Measurements from ENCODE around the gene NME9. TPM values are rescaled to one million over a fixed set of nuclear protein-coding genes. Genes with fewer than 3 reads are reported as not detected.

The NME9 gene
- total RNA-seq, 1 experiment from 2014 or later = not detected

- no peaks in the 10 kb centered on the region for H3K9me3 ChIP-seq (ENCODE audit: control insufficient read depth, low read depth, low read length)
- H2AK5ac ChIP-seq (ENCODE audit: insufficient read length, low read length) = no peak overlapping the region
- no peaks in the 10 kb centered on the region for H4K20me1 ChIP-seq (ENCODE audit: control insufficient read depth, insufficient read depth, insufficient read length)
- no peak overlapping the region for H3K56ac ChIP-seq (ENCODE audit: insufficient read length, low read depth, low read length)
- H3K9ac ChIP-seq (ENCODE audit: extremely low read depth, insufficient read length, low read length) = no peak overlapping the region
- TF ChIP-seq, protein P1, sequence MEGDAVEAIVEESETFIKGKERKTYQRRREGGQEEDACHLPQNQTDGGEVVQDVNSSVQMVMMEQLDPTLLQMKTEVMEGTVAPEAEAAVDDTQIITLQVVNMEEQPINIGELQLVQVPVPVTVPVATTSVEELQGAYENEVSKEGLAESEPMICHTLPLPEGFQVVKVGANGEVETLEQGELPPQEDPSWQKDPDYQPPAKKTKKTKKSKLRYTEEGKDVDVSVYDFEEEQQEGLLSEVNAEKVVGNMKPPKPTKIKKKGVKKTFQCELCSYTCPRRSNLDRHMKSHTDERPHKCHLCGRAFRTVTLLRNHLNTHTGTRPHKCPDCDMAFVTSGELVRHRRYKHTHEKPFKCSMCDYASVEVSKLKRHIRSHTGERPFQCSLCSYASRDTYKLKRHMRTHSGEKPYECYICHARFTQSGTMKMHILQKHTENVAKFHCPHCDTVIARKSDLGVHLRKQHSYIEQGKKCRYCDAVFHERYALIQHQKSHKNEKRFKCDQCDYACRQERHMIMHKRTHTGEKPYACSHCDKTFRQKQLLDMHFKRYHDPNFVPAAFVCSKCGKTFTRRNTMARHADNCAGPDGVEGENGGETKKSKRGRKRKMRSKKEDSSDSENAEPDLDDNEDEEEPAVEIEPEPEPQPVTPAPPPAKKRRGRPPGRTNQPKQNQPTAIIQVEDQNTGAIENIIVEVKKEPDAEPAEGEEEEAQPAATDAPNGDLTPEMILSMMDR (conservative IDR thresholded peaks at IDR 0.05) = no peak
- Mint-ChIP-seq H3K4me1 (no peaks in the 10 kb centered on the region), H3K4me3 (no peak overlapping the region), H3K9me3 (no peaks in the 10 kb centered on the region), H3K36me3 (ENCODE audit: insufficient read depth in 1 of 3, low read depth in 3 of 3) (peaks cover 1 to 9% (median 2%) of the 10 kb centered on the region in 3 experiments; a peak in 5 of 7 replicates), H3K27ac (no peak overlapping the region), H3K27me3 (ENCODE audit: low read depth) (no peaks in the 10 kb centered on the region)
- no peak overlapping the region for H3K14ac ChIP-seq (ENCODE audit: insufficient read depth, low read length)
- H3K4me2 ChIP-seq (ENCODE audit: insufficient read depth, insufficient read length, low read length) = no peak overlapping the region
- H4K5ac ChIP-seq (ENCODE audit: insufficient read length, low read depth, low read length) = no peak overlapping the region
- no peak overlapping the region for H2BK5ac ChIP-seq (ENCODE audit: insufficient read length, low read length)
- H2BK15ac ChIP-seq (ENCODE audit: low read depth, low read length) = no peak overlapping the region
- H3K79me2 ChIP-seq (ENCODE audit: insufficient read depth, low read length) = no peaks in the 10 kb centered on the region
- H3K23ac ChIP-seq (ENCODE audit: insufficient read length, low read depth, low read length) = no peak overlapping the region
- no peak for DNase-seq
- H2AFZ ChIP-seq (ENCODE audit: low read length) = no peak overlapping the region
- no peaks in the 10 kb centered on the region for H3K79me1 ChIP-seq (ENCODE audit: insufficient read depth, low read depth, low read length, poor library complexity, severe bottlenecking)
- no peak overlapping the region for H4K91ac ChIP-seq (ENCODE audit: insufficient read length, low read depth, low read length)
- H3T11ph ChIP-seq (ENCODE audit: low read length) = no peak overlapping the region
- no peak overlapping the region for H3K18ac ChIP-seq (ENCODE audit: insufficient read length, low read depth, low read length)
- no peak overlapping the region for H2BK20ac ChIP-seq (ENCODE audit: low read depth, low read length, poor library complexity, severe bottlenecking)
- H2BK12ac ChIP-seq (ENCODE audit: insufficient read length, low read depth, low read length) = no peak overlapping the region
- no CpG with 5 or more reads among the region's 1 CpG for WGBS (ENCODE audit: extremely low coverage, insufficient read length, low lambda C conversion rate)
- H3K4me1 ChIP-seq (ENCODE audit: insufficient read depth, low read length) = no peaks in the 10 kb centered on the region
- no peak overlapping the region for H4K8ac ChIP-seq (replicated peaks; ENCODE audit: insufficient read length, low read depth, low read length)
- H3K23me2 ChIP-seq (ENCODE audit: insufficient read length, low read depth, low read length, poor library complexity, severe bottlenecking) = no peaks in the 10 kb centered on the region
- no peaks in the 10 kb centered on the region for H3K27me3 ChIP-seq (ENCODE audit: insufficient read depth, low read length)
- no peak overlapping the region for H2BK120ac ChIP-seq (ENCODE audit: low read depth, low read length, poor library complexity, severe bottlenecking)
- H3K27ac ChIP-seq (ENCODE audit: insufficient read length, low read depth, low read length) = no peak overlapping the region
- no peak overlapping the region for H3K4ac ChIP-seq (ENCODE audit: low read depth, low read length)
Measured at GRCh38 chr3:138253609-138254008, 76.0 kb downstream of the NME9 start.

Other genes with a start within 250 kb of the NME9 start
- 9.2 and 10.4 TPM in 2 replicates for gene DZIP1L, start 214.2 kb downstream of the NME9 start, total RNA-seq (2021)
- not detected in 2 replicates for gene A4GNT, start 197.5 kb downstream of the NME9 start, total RNA-seq (2021)
- 20.8 and 21.6 TPM in 2 replicates for gene DBR1, start 154.9 kb downstream of the NME9 start, total RNA-seq (2021)
- gene ARMC8, start 142.6 kb downstream of the NME9 start, total RNA-seq (2021) = 54.7 and 63.6 TPM in 2 replicates
- 10.6 and 10.9 TPM in 2 replicates for gene MRAS, start 18.7 kb upstream of the NME9 start, total RNA-seq (2021)
- gene ESYT3, start 104.8 kb upstream of the NME9 start, total RNA-seq (2021) = 5.9 and 6.3 TPM in 2 replicates